GM12878 (cell line): ENCODE results near the gene CHST13. TPM values are rescaled to one million over a fixed set of nuclear protein-coding genes. Genes with fewer than 3 reads are reported as not detected.

Experiments
- ATAC-seq: fragments of 200-7000 bp; cut with Tn5 transposase; 3 replicates; pipeline ENCODE4 v1.9.1; 2020; ENCODE audit warnings: mild to moderate bottlenecking, moderate library complexity
- BruUV-seq: library from RNA; stranded (reverse); fragments of 400-500 nt; replicated peaks from 2 replicates; lab custom pipeline; 2021; lab: Mats Ljungman, UMichigan
- CTCF ChIA-PET: fragments of 300-600 bp; sonication (Branson Sonifier 250); formaldehyde crosslinking; extraction: SDS; loops from one replicate; lab custom pipeline; 2021; ENCODE audit warnings: inconsistent platforms; lab: Yijun Ruan, JAX
- POLR2A ChIA-PET: fragments of 350-600 bp; formaldehyde crosslinking; extraction: SDS; loops from one replicate; lab custom pipeline; 2021; ENCODE audit warnings: inconsistent platforms; lab: Charles Lee
- RAD21 ChIA-PET: fragments of 300-600 bp; sonication (Branson Sonifier 250); formaldehyde crosslinking; loops from one replicate; lab custom pipeline; 2023; ENCODE audit warnings: antibody characterized with exemption; ENCODE audit not compliant: unreplicated experiment; lab: Charles Lee
- SMC1A ChIA-PET: fragments of 300-600 bp; sonication (Branson Sonifier 250); formaldehyde crosslinking; loops from one replicate; lab custom pipeline; 2023; ENCODE audit not compliant: unreplicated experiment, uncharacterized antibody; lab: Charles Lee
- DNase-seq: peaks from one replicate; pipeline ENCODE4 v3.0.0-alpha.2; 2011; ENCODE audit warnings: low read depth, low spot score
- FAIRE-seq: peaks from 3 replicates; lab custom pipeline; 2011; peaks lifted over from hg19 to GRCh38; lab: Jason Lieb, UNC
- H2AFZ ChIP-seq: 2 replicates; pipeline ENCODE4 v1.6.0; 2011; ENCODE audit warnings: low read depth, low read length, control low read depth; ENCODE audit not compliant: control insufficient read depth
- H3K27ac ChIP-seq: 2 replicates; pipeline ENCODE4 v1.5.1; 2011; ENCODE audit warnings: control low read depth; ENCODE audit not compliant: control insufficient read depth, insufficient read depth
- H3K27me3 ChIP-seq, 2 experiments: replicated peaks in 1 of 2; 2 replicates each; pipeline versions ENCODE4 v1.6.0 to v1.6.1; 2011; ENCODE audit warnings: low read length in 1 of 2; ENCODE audit not compliant: control insufficient read depth in 2 of 2, insufficient read depth in 2 of 2
- H3K36me3 ChIP-seq, 2 experiments: 2 replicates each; pipeline ENCODE4 v1.5.1; 2011; ENCODE audit warnings: low read length in 1 of 2; ENCODE audit not compliant: control insufficient read depth in 2 of 2, insufficient read depth in 2 of 2
- H3K4me1 ChIP-seq: 2 replicates; pipeline ENCODE4 v1.6.1; 2011; ENCODE audit warnings: mild to moderate bottlenecking, low read length, moderate library complexity, mixed read lengths; ENCODE audit not compliant: control insufficient read depth, insufficient read depth
- H3K4me2 ChIP-seq: 2 replicates; pipeline ENCODE4 v1.6.0; 2011; ENCODE audit warnings: control low read depth; ENCODE audit not compliant: control insufficient read depth, insufficient read depth
- H3K4me3 ChIP-seq: fragments of 200-600 bp; sonication (generic); 2 replicates; pipeline ENCODE4 v1.5.1; 2016
- H3K79me2 ChIP-seq: 2 replicates; pipeline ENCODE4 v1.6.0; 2011; ENCODE audit warnings: low read length; ENCODE audit not compliant: control insufficient read depth, insufficient read depth
- H3K9ac ChIP-seq: 2 replicates; pipeline ENCODE4 v1.8.0; 2011; ENCODE audit warnings: low read length, control low read depth, mixed read lengths; ENCODE audit not compliant: control insufficient read depth, insufficient read depth
- H3K9me3 ChIP-seq: replicated peaks from 3 replicates; pipeline ENCODE4 v1.5.1; 2011; ENCODE audit warnings: mild to moderate bottlenecking, low read length; ENCODE audit not compliant: control insufficient read depth, insufficient read depth
- H4K20me1 ChIP-seq: 2 replicates; pipeline ENCODE4 v1.6.0; 2011; ENCODE audit not compliant: control insufficient read depth, insufficient read depth
- CBFB ChIP-seq: IDR thresholded peaks from 2 replicates; pipeline ENCODE4 v1.6.1; 2016; ENCODE audit warnings: antibody characterized with exemption, low read depth
- CREM ChIP-seq: IDR thresholded peaks from 2 replicates; pipeline ENCODE4 v1.6.1; 2014; ENCODE audit warnings: antibody characterized with exemption, low read depth
- DPF2 ChIP-seq: fragments of 450-650 bp; IDR thresholded peaks from 2 replicates; pipeline ENCODE4 v1.6.1; 2017; ENCODE audit warnings: mild to moderate bottlenecking
- EGR1 ChIP-seq, 2 experiments: IDR thresholded peaks; 1 replicate in 1 of 2; 2 replicates in 1 of 2; pipeline ENCODE4 v1.6.1; 2011 to 2012; ENCODE audit warnings: low read depth in 2 of 2, low read length in 2 of 2, borderline replicate concordance in 1 of 2, mild to moderate bottlenecking in 1 of 2, moderate library complexity in 1 of 2
- HDAC6 ChIP-seq: fragments of 200-600 bp; sonication (generic); IDR thresholded peaks from one replicate; pipeline ENCODE4 v1.8.0; 2017; ENCODE audit warnings: antibody characterized with exemption; ENCODE audit not compliant: unreplicated experiment
- HDGF ChIP-seq: fragments of 450-650 bp; IDR thresholded peaks from 2 replicates; pipeline ENCODE4 v1.6.1; 2016; ENCODE audit warnings: antibody characterized with exemption
- IKZF1 ChIP-seq: fragments of 450-650 bp; conservative IDR thresholded peaks from 2 replicates; pipeline ENCODE4 v1.6.1; 2017; ENCODE audit warnings: antibody characterized with exemption, mild to moderate bottlenecking
- MEF2B ChIP-seq: fragments of 450-650 bp; IDR thresholded peaks from 2 replicates; pipeline ENCODE4 v1.6.1; 2018; ENCODE audit warnings: mild to moderate bottlenecking, moderate library complexity; ENCODE audit not compliant: partially characterized antibody, poor library complexity, severe bottlenecking
- NFYB ChIP-seq: IDR thresholded peaks from 2 replicates; pipeline ENCODE4 v1.6.1; 2011; ENCODE audit warnings: low read depth, mild to moderate bottlenecking, low read length, improper control_type of control experiment, moderate library complexity; ENCODE audit not compliant: insufficient read depth
- RAD21 ChIP-seq: IDR thresholded peaks from 2 replicates; pipeline ENCODE4 v1.6.1; 2011; ENCODE audit warnings: mild to moderate bottlenecking, low read depth, low read length, moderate library complexity; ENCODE audit not compliant: insufficient read depth
- SIX5 ChIP-seq: IDR thresholded peaks from 2 replicates; pipeline ENCODE4 v1.6.1; 2011; ENCODE audit warnings: mild to moderate bottlenecking, low read depth, low read length, moderate library complexity; ENCODE audit not compliant: severe bottlenecking
- TBL1XR1 ChIP-seq: IDR thresholded peaks from 2 replicates; pipeline ENCODE4 v1.6.1; 2012; ENCODE audit warnings: low read depth, low read length, improper control_type of control experiment
- TCF12 ChIP-seq: IDR thresholded peaks from 2 replicates; pipeline ENCODE4 v1.6.1; 2011; ENCODE audit warnings: low read depth, mild to moderate bottlenecking, low read length
- ZNF207 ChIP-seq: fragments of 450-650 bp; IDR thresholded peaks from 2 replicates; pipeline ENCODE4 v1.6.1; 2014; ENCODE audit warnings: antibody characterized with exemption, mild to moderate bottlenecking, borderline replicate concordance
- WGBS: methylation state at CpG from one replicate; pipeline ENCODE4 v1.1.6; 2016; ENCODE audit warnings: low lambda C conversion rate; ENCODE audit not compliant: insufficient replicate concordance, insufficient coverage; ENCODE audit errors: missing lambda C conversion rate; 5-methylcytosine and 5-hydroxymethylcytosine counted together
- in situ Hi-C: fragments of 300-500 bp; cut with MboI; formaldehyde crosslinking; loops from 9 replicates; pipeline ENCODE4 v1.14.3; 2018; ENCODE audit warnings: mixed read lengths
- intact Hi-C: fragments of 100-400 bp; cut with micrococcal nuclease; formaldehyde crosslinking; loops from one replicate; pipeline ENCODE4 v1.14.2; 2022; ENCODE audit not compliant: unreplicated experiment
- polyA plus RNA-seq, 11 experiments: library from polyadenylated mRNA; depleted of rRNA in 4 of 11; unstranded in 6 of 11; stranded (reverse) in 5 of 11; fragments of >200 nt; fragmentation: Nextera tagmentation in 4 of 11; fragmentation: Illumina TruSeq in 1 of 11; extraction: Ambion mirVana in 4 of 11; extraction: Trizol in 1 of 11; gene quantifications; 1 replicate in 1 of 11; 2 replicates in 10 of 11; pipeline versions ENCODE4 v1.2.1 to v1.2.3, GENCODE V29; 2011 to 2016; ENCODE audit warnings: inconsistent platforms in 2 of 11, missing spikeins in 2 of 11, low read depth in 1 of 11
- total RNA-seq, 4 experiments: library from RNA; depleted of rRNA in 3 of 4; stranded (reverse); fragments of >200 nt in 3 of 4; fragmentation: Illumina TruSeq in 1 of 4; extraction: Trizol in 1 of 4; gene quantifications; 2 replicates each; pipeline versions ENCODE4 v1.2.1 to v1.2.3, GENCODE V29; 2013 to 2021
- TF ChIP-seq, protein P1 (sequence below): fragments of 450-650 bp; IDR thresholded peaks from 2 replicates; pipeline ENCODE4 v1.6.1; 2017; ENCODE audit warnings: mild to moderate bottlenecking, moderate library complexity
- TF ChIP-seq, protein P2 (sequence below): fragments of 150-350 bp; IDR thresholded peaks from 2 replicates; pipeline ENCODE4 v1.6.1; 2014; ENCODE audit warnings: mild to moderate bottlenecking, low read depth, low read length
- TF ChIP-seq, protein P3 (sequence below): IDR thresholded peaks from 2 replicates; pipeline ENCODE4 v1.6.1; 2011; ENCODE audit warnings: low read depth, mild to moderate bottlenecking, low read length, moderate library complexity, borderline replicate concordance; ENCODE audit errors: extremely low read depth
- TF ChIP-seq, protein P4 (sequence below): fragments of 450-650 bp; IDR thresholded peaks from 2 replicates; pipeline ENCODE4 v1.6.1; 2016; ENCODE audit warnings: mild to moderate bottlenecking

CHST13 gene
- total and polyA plus RNA-seq, 10 of the 15 experiments (the other 5 are each of a cell fraction or from before 2014, with no cell fraction given), result not detected

DNA sequence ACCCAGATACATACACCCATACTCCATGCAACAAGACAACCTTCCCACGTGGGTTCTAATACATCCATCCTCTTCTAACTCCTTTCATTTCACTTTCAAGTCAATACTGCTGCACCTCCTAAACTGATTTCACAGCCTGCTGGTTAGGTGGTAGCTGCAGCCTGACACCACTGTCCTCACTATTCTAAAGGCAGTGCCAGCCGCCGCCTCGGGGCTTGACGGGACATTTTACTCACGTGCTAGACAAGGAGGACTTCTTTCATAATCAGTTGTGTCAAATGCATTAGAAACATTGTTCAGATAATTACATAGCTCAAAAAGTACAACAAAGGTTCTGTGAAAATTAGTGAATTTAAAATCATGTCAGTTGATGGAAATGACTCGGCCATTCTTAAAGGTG is 12.7 kb upstream of the CHST13 start:
- Histone ChIP-seq H3K4me1 (no peaks in the 10 kb centered on the region), H3K36me3 (no peaks in the 10 kb centered on the region), H3K79me2 (no peaks in the 10 kb centered on the region), H3K9me3 (no peaks in the 10 kb centered on the region), H3K4me2 (no peak overlapping the region), H3K4me3 (no peak overlapping the region), H3K27me3 (no peaks in the 10 kb centered on the region; a peak in 1 of 4 replicates), H3K9ac (no peak overlapping the region), H3K27ac (no peak overlapping the region), H4K20me1 (no peaks in the 10 kb centered on the region; the same call in 1 of the 2 replicates), H2AFZ (no peak overlapping the region)
- in situ Hi-C loops, result no loop called here
- 46% methylated on average over 7 of the region's 7 CpGs for WGBS
- BruUV-seq, result no TSS peak
- ChIA-PET RAD21 (interaction anchor here (1.0 kb wide), 1 partner anchor 11 kb away, joined by 3 read pairs; no protein-coding TSS in a partner anchor), POLR2A (no interaction called here), SMC1A (no interaction called here), CTCF (interaction anchor here (1.0 to 1.7 kb wide), 2 partner anchors 9 to 12 kb away, joined by 3 to 9 read pairs; no protein-coding TSS in a partner anchor)
- ATAC-seq (no peak), FAIRE-seq (no peak), DNase-seq (no peak)
- intact Hi-C loops, result no loop called here
- TF ChIP-seq CBFB, result no peak
- TF ChIP-seq, protein P1, sequence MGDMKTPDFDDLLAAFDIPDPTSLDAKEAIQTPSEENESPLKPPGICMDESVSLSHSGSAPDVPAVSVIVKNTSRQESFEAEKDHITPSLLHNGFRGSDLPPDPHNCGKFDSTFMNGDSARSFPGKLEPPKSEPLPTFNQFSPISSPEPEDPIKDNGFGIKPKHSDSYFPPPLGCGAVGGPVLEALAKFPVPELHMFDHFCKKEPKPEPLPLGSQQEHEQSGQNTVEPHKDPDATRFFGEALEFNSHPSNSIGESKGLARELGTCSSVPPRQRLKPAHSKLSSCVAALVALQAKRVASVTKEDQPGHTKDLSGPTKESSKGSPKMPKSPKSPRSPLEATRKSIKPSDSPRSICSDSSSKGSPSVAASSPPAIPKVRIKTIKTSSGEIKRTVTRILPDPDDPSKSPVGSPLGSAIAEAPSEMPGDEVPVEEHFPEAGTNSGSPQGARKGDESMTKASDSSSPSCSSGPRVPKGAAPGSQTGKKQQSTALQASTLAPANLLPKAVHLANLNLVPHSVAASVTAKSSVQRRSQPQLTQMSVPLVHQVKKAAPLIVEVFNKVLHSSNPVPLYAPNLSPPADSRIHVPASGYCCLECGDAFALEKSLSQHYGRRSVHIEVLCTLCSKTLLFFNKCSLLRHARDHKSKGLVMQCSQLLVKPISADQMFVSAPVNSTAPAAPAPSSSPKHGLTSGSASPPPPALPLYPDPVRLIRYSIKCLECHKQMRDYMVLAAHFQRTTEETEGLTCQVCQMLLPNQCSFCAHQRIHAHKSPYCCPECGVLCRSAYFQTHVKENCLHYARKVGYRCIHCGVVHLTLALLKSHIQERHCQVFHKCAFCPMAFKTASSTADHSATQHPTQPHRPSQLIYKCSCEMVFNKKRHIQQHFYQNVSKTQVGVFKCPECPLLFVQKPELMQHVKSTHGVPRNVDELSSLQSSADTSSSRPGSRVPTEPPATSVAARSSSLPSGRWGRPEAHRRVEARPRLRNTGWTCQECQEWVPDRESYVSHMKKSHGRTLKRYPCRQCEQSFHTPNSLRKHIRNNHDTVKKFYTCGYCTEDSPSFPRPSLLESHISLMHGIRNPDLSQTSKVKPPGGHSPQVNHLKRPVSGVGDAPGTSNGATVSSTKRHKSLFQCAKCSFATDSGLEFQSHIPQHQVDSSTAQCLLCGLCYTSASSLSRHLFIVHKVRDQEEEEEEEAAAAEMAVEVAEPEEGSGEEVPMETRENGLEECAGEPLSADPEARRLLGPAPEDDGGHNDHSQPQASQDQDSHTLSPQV, result no peak
- TF ChIP-seq TCF12, result no peak
- no peak for TF ChIP-seq MEF2B
- TF ChIP-seq DPF2, result no peak
- TF ChIP-seq ZNF207, result no peak
- no peak for TF ChIP-seq IKZF1
- TF ChIP-seq EGR1 (IDR thresholded peaks at IDR 0.05; ENCODE audit: borderline replicate concordance in 1 of 2, low read depth in 2 of 2, low read length in 2 of 2), result no peak
- TF ChIP-seq, protein P2, sequence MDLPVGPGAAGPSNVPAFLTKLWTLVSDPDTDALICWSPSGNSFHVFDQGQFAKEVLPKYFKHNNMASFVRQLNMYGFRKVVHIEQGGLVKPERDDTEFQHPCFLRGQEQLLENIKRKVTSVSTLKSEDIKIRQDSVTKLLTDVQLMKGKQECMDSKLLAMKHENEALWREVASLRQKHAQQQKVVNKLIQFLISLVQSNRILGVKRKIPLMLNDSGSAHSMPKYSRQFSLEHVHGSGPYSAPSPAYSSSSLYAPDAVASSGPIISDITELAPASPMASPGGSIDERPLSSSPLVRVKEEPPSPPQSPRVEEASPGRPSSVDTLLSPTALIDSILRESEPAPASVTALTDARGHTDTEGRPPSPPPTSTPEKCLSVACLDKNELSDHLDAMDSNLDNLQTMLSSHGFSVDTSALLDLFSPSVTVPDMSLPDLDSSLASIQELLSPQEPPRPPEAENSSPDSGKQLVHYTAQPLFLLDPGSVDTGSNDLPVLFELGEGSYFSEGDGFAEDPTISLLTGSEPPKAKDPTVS, result no peak
- no peak for TF ChIP-seq RAD21
- TF ChIP-seq TBL1XR1, result no peak
- TF ChIP-seq, protein P3, sequence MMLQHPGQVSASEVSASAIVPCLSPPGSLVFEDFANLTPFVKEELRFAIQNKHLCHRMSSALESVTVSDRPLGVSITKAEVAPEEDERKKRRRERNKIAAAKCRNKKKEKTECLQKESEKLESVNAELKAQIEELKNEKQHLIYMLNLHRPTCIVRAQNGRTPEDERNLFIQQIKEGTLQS, result no peak
- no peak for TF ChIP-seq HDAC6
- TF ChIP-seq NFYB, result no peak
- TF ChIP-seq HDGF, result no peak
- no peak for TF ChIP-seq SIX5
- TF ChIP-seq, protein P4, sequence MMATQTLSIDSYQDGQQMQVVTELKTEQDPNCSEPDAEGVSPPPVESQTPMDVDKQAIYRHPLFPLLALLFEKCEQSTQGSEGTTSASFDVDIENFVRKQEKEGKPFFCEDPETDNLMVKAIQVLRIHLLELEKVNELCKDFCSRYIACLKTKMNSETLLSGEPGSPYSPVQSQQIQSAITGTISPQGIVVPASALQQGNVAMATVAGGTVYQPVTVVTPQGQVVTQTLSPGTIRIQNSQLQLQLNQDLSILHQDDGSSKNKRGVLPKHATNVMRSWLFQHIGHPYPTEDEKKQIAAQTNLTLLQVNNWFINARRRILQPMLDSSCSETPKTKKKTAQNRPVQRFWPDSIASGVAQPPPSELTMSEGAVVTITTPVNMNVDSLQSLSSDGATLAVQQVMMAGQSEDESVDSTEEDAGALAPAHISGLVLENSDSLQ, result no peak
- TF ChIP-seq CREM, result no peak
